ENCODE results near the gene DNER.
"Not testable (repeated sequence)": the region's sequence is repeated elsewhere in the genome, so short reads cannot be mapped to it uniquely, and the experiment has no call there.

The DNER gene

DNA sequence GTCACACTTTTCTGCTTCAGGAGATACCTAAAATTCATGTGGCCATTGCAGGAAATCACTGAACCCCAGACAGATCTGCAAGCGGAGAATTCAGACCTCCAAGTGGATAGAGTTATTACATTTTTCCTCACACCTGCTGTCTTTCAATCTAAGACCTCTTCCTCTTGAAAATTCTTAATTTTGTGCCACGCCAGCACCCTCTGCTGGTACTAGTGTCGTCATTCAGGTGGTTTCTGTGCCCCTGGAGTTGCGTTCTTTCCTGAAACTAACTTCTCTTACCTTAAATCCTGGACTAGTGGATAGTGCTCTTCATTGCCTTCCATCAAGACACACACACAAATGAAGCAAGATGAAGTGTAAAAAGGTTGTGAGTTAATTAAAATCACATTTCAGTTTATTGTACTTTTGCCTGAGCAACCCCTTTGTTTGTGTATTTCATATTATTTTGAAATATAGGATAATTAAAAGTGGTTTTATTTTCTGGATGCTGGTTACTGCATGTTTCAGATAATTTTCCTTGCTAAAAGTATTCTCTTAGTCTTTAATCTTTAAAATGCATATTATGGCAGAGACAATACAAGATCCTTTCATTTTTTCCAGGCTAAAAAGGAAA lies 1.6 kb upstream of the DNER start:
- DNase-seq, result no peak

DNA sequence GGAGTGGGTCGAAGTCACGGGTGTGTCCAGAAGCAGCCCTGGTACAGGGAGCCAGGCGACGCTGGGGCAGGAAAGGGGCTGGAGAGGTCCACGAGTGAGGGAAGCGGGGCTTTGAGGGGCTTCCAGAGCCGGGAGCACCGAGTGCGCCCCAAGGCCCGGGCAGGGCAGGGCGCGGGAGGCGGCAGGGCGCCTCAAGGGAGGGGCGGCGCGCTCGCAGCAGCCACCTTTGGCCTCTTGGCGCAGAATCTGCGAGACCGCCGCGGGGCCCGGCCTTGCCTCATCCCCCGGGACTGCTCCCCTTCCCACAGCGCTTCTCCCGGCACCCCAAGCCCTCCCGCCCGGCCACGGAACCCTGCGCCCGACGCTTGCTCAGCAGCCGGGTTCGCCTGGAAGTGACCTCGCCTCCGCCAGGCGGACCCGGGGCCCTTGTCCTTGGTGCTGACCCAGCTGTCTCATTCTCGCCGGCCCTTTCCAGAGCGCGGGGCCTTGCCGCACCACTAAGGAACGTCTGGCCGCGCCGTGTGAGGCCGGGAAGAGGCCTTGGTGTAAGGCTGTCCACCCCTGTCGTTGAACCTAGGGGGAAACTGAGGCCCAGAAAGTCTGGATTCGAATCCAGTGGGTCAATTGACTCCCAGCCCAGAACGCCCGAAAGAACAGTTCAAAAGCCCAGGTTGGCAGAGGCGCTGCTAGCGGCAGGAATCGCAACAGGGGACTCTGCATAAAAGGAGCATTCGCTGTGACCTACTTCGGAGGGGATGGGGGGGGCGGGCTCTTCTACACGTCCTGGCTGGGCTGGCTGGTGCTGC lies 584 bp upstream of the DNER start:
- DNase-seq, result no peak

DNA sequence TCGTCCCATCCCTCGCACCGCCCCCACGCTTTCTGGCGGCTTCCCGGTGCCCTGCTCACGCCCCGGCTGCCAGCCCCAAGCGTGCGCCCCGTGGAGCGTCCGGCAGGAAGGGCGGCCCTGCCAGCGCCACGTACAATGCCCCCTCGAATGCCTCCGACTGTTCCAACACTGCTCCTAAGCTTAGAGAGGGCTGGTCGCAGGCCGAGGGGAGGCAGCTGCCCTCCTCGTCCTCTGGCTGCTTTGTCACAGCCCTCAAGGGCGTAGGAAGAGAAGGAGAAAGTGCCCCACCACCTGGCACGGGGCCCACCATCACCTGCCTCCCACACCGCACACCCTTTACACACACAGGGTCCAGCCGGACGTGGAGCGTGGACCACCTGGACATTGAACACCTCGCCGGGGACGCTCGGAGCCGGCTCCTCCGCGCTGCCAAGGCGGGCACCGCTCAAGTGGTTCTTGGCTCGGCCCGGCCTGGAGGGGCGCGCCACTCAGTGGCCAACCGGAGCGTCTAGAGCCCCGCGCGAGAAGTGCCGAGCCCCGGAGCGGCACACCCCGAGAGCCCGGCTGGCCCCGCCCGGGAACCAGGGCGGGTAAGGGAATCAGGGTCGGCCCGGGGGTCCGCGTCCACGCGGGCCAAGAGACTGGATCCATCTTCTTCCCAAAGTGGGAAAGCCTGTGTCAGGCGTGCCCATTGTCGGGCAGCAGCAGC lies 830 bp downstream of the DNER start:
- no peak for DNase-seq

DNA sequence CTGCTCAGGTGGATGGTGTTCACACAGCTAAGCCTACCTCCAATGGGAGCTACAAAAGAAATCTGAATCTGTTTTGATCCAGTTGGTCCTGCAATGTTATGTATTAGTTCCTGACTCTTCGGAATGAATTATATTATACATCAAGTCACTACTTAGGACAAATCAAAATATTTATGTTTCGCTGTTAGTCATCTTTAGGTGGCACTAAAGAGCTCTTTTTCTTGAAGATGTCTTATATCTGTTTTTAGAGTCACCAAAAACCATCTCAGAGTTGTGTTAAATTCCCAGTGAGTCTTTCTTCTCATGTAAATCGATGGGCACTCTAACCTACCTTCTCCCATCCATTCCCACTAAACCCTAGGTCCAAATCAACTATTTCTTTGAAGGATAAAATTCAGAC lies 2.2 kb downstream of the DNER start:
- DNase-seq, result no peak

DNA sequence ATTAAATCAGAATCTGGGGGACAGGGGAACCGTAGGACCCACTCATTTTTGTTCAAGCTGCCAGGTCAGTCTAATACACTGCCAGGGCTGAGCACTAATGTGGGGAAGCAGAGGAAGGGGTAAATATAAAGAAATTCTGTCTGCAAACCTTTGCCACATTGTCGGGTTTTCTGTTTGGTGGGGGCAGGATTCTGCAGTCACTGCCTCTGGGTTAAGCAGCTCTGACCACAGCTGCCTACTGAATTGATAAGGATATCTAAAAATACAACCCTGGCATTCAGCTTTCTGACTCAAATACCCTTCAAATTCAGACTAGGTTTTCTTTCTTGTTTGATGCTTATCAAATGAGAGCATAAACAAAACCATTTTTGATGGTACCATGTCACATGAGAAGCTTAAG lies 6.0 kb downstream of the DNER start:
- no peak for DNase-seq

DNA sequence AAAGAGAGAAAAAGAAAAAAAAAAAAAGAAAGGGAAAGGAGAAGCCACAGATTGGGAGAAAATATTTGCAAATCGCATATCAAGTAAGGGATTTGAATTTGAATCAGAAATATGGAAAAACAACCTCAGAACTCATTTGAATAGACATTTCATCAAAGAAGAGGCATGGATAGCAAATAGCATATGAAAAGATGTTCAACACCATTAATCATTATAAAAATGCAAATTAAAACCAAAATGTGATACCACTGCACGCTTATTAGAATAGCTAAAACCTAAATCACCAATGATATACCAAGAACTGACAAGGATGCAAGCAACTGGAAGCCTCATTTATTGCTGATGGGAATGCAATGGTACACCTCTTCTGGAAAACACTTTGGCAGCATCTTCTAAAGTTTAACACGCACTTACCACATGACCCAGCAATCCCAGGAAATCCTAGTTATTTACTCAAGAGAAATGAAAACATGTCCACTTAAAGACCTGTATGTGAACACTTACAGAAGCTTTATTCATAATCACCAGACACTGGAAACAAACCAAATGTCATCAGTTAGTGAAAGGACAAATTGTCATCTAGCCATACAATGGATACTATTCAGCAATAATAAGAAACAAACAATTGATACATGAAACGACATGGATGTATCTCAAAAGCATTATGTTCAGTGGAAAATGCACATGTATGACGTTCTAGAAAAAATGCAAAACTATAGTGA lies 10.3 kb downstream of the DNER start:
- DNase-seq, result no peak

DNA sequence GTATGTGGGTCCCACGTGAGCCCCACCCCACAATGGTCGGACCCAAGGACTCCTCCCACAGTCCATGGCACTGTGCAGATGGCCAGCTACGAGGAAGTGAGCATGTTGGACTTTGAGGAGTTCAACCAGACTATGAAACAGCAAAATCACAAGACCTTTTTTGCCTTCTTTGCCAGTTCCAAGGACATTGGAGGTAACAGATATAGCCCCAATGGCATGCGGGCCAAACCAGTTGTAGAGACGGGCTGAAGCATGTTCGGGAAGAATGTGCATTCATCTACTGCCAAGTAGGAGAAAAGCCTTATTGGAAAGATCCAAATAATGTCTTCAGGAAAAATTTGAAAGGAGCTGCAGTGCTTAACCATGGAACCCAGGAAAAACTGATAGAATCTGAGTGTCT lies 12.6 kb downstream of the DNER start:
- DNase-seq, result no peak

DNA sequence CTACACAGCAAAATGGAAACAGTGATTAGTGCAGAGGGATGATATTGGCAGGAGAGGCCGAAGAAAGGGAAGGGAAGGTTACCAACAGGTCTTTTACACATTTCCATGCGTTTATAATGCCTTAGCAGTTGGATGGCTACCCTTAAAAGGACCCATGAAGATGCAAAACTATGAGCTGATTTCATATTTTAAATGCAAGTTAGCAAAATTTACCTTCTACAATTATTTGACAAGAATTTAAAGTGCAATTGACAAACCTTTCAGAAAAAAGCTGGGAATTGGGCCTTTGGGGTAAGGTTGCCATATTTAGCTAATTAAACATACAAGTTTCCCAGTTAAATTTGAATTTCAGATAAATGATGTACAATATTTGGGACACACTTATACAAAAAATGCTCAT lies 13.3 kb downstream of the DNER start:
- no peak for DNase-seq

DNA sequence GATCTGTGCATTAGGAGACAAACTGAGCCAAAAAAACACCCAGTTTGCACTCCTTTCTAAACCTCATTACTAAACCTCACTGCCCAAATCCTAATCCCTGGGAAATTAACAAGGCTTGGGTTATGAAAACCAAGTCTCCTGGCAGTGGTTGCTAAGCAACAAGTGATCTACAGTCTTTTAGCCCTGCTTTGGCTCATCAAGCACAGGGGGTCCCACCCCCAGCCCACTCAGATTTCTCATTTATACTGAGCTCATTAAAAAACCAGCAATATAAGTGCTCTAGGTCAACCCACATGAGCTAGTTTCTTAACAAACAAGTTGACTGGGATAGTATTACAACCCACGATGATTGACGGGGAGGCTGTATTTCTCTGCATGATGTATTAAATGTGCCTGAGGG lies 18.4 kb downstream of the DNER start:
- no peak for DNase-seq

DNA sequence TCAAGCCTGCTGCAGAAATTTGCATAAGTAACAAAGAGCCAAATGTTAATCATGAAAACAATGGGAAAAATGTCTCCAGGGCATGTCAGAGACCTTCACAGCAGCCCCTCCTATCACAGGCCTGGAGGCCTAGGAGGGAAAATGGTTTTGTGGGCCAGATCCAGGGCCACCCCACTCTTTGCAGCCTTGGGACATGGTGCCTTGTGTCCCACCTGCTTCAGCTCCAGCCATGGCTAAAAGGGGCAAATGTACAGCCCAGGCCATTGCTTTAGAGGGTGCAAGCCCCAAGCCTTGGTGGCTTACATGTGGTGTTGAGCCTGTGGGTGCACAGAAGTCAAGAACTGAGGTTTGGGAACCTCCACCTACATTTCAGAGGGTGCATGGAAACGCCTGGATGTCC lies 20.5 kb downstream of the DNER start:
- not testable (repeated sequence) for DNase-seq

DNA sequence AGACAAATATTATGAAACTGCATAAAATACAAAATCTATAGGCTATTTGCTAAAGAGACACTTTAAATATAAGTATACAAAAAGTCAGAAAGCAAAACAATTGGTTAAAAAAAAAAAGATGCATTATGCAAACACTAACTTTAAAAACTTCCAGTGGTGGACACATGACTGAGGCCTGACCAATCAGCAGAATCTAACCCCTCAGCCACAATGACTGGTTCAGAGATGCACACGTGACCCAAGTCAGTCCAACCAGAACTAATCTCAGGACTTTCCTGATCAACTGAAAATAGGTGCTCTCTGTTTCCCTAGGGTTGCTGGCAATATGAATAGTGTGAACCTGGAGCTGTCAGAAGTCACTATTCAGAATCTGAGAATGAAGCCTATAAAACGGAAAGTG lies 22.7 kb downstream of the DNER start:
- DNase-seq, result no peak

DNA sequence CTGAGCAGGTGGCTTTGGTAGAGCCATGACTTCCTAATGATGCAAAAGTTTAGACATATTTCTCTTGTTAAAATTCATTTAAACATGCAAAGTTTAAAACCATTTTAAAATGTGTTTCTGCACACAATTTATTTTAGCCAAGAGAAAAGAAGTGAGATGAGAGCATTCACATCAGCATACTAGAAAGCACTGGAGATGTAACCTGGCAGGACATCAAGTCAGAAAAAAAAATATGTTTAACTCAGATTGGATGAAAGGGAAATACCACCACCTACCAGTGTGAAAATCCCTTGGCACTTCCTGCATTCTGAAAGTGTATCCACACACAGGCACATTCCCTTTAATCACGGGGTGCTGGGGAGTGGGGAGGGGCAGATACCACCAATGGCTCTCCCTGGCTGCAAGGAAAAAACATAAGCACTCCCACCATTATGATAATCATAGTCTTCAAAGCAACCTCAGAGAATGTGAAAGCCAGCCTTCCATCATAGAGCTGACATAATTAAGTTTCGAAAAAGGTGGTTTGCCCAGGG lies 25.0 kb downstream of the DNER start:
- no peak for DNase-seq

DNA sequence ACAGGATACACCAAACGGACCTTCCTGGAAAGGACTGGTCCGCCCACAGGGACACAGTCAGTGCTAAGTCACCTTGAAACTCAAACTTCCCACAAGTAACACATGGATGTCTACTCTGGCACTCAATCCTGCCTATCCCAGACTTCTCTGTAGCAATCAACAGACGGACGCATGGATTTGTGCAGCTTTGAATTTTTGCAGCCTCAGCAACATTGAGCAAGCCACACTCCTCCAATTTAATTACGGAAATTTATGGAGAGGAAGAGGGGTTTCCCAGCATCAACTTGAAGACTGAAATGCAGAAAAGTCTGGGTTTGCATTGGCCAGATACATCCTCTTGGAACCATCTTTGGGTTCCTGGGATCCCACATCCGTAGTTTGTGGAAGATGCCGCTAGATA lies 26.2 kb downstream of the DNER start:
- DNase-seq, result no peak

DNA sequence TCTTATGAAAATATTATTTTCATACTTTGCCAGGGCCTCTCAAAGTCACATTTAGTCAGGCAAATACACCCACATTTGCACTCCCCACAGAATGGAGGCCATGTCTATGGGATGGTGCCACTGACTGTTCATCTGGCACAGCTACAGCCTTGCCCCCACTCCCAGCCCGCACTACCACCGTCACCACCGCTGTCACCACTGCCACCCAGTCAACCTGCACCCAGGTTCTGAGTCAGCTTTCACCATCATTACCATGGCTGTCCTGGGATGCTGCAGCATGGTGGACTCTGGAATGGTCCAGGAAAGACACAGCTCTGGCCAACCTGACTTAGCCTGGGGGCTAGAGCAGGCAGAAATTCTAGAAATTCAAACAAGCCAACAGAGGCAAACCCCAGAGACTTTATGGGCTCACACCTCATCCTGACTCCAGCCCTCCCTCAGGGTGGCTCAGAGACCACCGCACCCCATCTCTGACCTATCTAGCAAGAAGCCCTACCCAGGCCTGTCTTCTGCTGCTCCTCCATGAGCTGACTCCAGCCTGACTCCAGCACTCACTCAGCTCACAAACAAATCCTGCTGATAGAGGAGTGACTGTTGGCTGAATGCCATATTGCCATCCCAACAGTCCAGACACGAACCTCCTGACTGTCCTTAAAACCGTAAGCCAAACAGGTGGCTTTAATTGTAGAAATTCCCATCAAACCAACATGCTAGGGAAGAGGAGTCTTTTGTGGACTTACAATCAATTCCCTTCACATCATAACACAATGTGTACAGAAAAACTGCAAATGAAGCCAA lies 28.0 kb downstream of the DNER start:
- DNase-seq, result no peak

DNA sequence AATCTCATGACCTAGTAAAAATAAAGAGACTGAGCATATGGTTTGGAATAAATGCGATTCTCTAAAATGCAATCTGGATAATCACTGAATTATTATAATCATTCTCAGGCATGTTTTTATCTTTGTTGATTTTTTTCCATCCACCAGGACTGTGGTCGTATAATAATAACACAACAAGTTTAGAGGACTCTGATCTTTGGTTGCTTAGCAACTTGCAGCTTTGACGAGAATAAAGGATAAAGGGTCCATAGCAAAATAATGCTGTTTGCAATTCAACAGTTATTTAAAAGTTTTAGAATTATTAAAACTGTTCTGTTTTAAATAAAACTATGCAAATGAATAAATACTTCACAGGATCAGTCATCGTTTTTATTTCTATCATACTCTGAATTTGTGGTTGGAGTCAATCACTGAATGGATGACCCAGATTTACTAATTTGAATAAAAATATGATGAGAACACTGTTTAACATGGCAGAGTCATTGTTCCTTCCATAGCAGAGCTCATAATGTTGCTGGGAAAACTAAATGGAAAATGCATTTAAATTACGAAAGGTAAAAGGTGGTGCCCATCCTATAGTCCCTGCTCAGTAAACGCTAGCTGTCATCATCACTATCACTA lies 29.3 kb downstream of the DNER start:
- no peak for DNase-seq

DNA sequence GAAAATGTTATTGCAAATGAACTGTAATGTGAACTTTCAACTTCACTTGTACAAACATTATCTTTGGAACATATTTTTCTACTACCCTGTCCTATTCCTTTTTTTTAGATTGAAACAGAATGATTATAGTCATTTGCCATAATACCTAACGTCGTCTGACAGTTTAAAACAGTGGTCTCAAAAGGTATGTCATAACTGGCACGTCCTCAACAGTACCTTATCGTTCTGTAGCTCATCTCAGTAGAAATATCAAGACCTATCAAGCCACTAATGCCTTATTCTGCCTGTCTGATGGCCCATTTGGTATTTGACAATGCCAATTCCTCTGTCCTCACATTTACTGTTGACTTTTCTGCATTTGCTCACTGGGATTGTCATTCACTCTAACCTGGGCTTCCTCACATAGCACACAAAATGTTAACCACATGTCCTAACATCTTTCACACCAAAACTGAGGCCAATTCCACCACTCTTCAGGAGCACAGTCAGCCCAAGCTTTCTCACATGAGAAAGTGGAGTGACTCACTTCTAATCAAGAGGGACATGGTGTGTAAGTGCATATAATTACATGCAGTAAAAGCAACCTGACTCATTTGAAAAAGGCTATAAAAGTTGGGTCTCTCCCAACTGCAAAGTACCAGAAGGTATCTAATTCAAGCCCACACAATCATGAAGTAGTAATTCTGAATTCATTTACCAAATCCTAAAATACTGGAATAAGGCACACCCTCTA lies 34.8 kb downstream of the DNER start:
- no peak for DNase-seq

DNA sequence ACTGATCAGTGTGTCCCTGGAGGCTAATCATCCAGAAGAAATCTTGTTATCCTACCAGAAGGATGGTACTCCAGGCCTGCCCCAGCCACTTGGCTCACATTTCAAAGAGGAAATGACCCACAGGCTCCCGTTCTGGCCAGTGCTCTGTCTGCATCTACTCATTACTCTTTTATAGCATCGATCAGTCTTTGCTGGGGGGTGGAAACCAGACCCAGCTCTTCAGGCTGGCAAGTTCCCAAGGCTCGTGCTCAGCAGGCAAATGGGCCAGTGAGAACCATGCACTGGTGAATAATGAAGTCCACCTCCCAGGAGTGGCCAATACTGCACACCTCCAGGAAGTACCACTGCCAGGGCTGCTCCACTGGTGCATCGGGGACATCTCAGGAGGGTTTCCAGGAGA lies 38.8 kb downstream of the DNER start:
- no peak for DNase-seq

DNA sequence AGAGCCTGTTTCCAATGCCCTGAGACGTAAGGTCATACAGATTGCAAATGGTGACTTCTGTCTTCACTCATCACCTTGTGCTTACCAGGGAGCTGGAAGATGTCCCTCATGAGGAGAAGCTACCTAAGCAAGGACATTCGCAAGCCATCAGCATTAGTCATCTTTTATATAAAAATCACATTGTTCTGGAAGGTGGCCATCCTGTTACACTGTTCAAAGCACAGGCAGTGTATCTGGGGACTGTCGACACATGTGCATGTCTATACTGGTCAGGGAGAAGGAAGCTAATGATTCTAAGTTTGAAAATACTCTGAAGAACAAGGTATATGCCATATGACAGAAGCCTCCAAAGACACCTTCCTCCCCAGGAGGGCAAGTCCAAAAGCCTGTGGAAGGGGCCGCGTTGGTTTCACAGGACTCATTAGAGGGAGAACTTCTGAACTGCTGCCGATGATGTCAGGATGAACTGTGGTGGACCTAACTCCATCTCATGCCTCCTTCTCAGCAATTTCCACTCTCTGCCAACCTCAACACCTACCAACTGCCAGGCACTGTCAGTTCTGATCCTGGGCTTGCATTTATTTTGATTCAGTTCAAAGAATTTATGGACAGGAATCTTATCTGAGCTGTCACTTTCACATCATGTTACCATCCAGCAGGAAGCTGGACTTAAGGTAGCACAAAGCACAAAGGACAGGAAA lies 39.4 kb downstream of the DNER start:
- DNase-seq, result no peak

DNA sequence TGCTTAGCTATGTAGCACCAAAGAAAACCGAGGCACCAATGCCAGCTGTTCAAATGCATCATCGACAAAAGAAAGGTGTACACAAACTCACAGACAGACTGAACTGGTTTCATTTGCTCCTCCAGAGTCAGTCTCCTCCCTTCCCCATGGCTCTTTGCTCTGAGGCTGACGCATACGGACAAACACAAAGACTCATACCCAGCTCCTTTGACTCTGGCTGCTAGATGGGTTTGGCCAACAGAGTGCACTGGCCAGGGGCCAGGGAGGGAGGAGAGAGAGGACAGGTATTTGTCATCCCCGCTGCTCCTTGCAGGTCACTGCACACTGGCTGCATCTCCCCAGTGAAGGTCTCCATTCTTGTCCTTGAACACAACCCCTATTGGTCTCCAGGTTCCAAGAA lies 40.7 kb downstream of the DNER start:
- DNase-seq, result no peak

DNA sequence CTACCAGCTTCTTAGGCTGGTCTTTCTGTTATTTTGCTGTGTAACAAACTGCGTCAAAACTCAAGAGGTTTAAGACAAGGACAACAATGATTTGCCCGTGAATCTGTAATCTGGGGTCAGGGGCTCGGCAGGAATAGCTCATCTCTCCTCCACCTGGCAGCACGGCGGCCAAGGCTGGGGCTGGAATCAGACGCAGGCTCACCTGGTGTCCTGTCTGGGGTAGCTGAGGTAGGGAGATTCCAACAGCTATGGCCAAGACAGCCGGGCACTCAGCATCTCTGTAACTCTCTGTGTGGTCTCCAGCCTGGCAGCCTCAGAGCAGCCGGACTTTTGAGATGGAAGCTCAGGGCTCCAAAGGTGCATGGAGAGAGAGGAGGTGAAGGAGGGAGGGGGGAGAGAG lies 42.3 kb downstream of the DNER start:
- no peak for DNase-seq

DNA sequence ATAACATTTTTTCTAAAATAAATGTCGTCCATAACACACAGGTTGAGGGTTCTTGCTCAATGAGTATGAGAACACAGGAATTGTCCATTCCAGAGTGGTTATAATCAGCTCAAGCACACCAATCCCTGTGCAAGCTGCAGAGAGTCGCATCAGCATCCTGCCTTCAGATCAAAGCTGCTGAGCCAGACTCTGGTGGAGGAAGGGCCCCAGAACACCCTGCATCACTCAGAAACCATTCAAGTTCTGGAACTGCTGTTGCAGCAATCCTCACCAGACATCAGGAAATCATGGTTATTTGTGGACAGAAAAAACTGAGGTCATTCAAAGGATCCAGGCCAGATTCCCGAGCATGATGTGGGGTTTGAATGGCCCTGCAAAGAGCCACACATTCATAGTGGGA lies 44.5 kb downstream of the DNER start:
- no peak for DNase-seq
